ENCODE measurements around the gene CDR2. TPM values are rescaled to one million over a fixed set of nuclear protein-coding genes. Genes with fewer than 3 reads are reported as not detected.

Gene CDR2
- polyA plus RNA-seq, 1 donor (not counting 4 experiments of a cell fraction or from before 2014, with no cell fraction given): 37.1 TPM

DNA sequence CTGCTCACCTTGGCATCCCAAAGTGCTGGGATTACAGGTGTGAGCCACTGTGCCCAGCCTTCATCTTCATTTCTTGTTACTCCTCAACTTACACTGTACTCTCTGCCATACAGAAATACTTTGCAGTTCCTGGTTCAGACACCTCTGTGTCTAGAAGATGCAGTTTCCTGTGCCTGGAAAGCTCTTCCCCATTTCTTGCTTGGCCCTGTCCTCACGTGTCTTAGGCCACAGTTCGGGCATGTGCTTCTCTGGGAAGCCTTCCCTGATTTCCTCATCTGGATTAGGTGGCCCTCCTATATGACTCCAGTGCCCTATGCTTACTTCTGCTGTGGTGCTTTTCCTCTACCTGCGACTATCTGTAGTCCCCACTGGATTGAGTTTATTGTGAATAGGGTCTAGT lies 26.5 kb upstream of the CDR2 start:
- FAIRE-seq: no peak
- H3K9me1 ChIP-seq (ENCODE audit: control insufficient read depth, extremely low read depth, insufficient read depth, low read length): no peaks in the 10 kb centered on the region
- H3K9me3 ChIP-seq (ENCODE audit: control insufficient read depth, low read depth, low read length): no peaks in the 10 kb centered on the region
- DNase-seq (ENCODE audit: low read depth, low spot score): no peak
- peaks cover 38% of the 10 kb centered on the region for H3K4me1 ChIP-seq (ENCODE audit: control insufficient read depth, extremely low read depth, insufficient read depth, low read length)
- TF ChIP-seq, protein P1, sequence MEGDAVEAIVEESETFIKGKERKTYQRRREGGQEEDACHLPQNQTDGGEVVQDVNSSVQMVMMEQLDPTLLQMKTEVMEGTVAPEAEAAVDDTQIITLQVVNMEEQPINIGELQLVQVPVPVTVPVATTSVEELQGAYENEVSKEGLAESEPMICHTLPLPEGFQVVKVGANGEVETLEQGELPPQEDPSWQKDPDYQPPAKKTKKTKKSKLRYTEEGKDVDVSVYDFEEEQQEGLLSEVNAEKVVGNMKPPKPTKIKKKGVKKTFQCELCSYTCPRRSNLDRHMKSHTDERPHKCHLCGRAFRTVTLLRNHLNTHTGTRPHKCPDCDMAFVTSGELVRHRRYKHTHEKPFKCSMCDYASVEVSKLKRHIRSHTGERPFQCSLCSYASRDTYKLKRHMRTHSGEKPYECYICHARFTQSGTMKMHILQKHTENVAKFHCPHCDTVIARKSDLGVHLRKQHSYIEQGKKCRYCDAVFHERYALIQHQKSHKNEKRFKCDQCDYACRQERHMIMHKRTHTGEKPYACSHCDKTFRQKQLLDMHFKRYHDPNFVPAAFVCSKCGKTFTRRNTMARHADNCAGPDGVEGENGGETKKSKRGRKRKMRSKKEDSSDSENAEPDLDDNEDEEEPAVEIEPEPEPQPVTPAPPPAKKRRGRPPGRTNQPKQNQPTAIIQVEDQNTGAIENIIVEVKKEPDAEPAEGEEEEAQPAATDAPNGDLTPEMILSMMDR (optimal IDR thresholded peaks at IDR 0.05 in 1 of 3, IDR thresholded peaks at IDR 0.05 in 1 of 3, conservative IDR thresholded peaks at IDR 0.05 in 1 of 3; ENCODE audit: extremely low read depth in 1 of 3, insufficient read depth in 2 of 3, low read length in 3 of 3): no peak
- no peak for TF ChIP-seq EZH2 (IDR thresholded peaks at IDR 0.05; ENCODE audit: low read length)
- H3K79me2 ChIP-seq (ENCODE audit: control insufficient read depth, insufficient read depth, low read length): no peaks in the 10 kb centered on the region
- no peak overlapping the region for H2AFZ ChIP-seq (ENCODE audit: control insufficient read depth, low read length)
- H3K4me2 ChIP-seq (ENCODE audit: control insufficient read depth, extremely low read depth, insufficient read depth, low read depth, low read length): no peak overlapping the region
- H3K4me3 ChIP-seq (ENCODE audit: control insufficient read depth in 2 of 3, extremely low read depth in 1 of 3, insufficient read depth in 2 of 3, low read depth in 1 of 3, low read length in 3 of 3): no peak overlapping the region
- H3K27ac ChIP-seq (ENCODE audit: control insufficient read depth, insufficient read depth, low read length): no peak overlapping the region
- dilution Hi-C loops (cut with MboI; ENCODE audit: extremely low pct_ligation_motif_present, low sequenced_read_pairs): no loop called here
- no peaks in the 10 kb centered on the region for H3K27me3 ChIP-seq (ENCODE audit: control insufficient read depth, extremely low read depth, insufficient read depth, low read length)
- no peak overlapping the region for H3K9ac ChIP-seq (ENCODE audit: control insufficient read depth, extremely low read depth, insufficient read depth, low read length)
- no peaks in the 10 kb centered on the region for H4K20me1 ChIP-seq (ENCODE audit: control insufficient read depth, extremely low read depth, insufficient read depth, low read length)
- no peaks in the 10 kb centered on the region for H3K36me3 ChIP-seq (ENCODE audit: control insufficient read depth in 2 of 2, extremely low read depth in 1 of 2, insufficient read depth in 2 of 2, low read length in 2 of 2)

GRCh38 chr16:22397931-22398330 lies 23.5 kb upstream of the CDR2 start:
- H3K4me2 ChIP-seq (ENCODE audit: control insufficient read depth, extremely low read depth, insufficient read depth, low read depth, low read length): no peak overlapping the region
- no peaks in the 10 kb centered on the region for H3K36me3 ChIP-seq (ENCODE audit: control insufficient read depth in 2 of 2, extremely low read depth in 1 of 2, insufficient read depth in 2 of 2, low read length in 2 of 2)
- H3K9ac ChIP-seq (ENCODE audit: control insufficient read depth, extremely low read depth, insufficient read depth, low read length): no peak overlapping the region
- H3K9me1 ChIP-seq (ENCODE audit: control insufficient read depth, extremely low read depth, insufficient read depth, low read length): no peaks in the 10 kb centered on the region
- H3K27ac ChIP-seq (ENCODE audit: control insufficient read depth, insufficient read depth, low read length): no peak overlapping the region
- no peak overlapping the region for H2AFZ ChIP-seq (ENCODE audit: control insufficient read depth, low read length)
- TF ChIP-seq, protein P1 (optimal IDR thresholded peaks at IDR 0.05 in 1 of 3, IDR thresholded peaks at IDR 0.05 in 1 of 3, conservative IDR thresholded peaks at IDR 0.05 in 1 of 3; ENCODE audit: extremely low read depth in 1 of 3, insufficient read depth in 2 of 3, low read length in 3 of 3): no peak
- no peak for TF ChIP-seq EZH2 (IDR thresholded peaks at IDR 0.05; ENCODE audit: low read length)
- no peaks in the 10 kb centered on the region for H4K20me1 ChIP-seq (ENCODE audit: control insufficient read depth, extremely low read depth, insufficient read depth, low read length)
- no peak overlapping the region for H3K4me3 ChIP-seq (ENCODE audit: control insufficient read depth in 2 of 3, extremely low read depth in 1 of 3, insufficient read depth in 2 of 3, low read depth in 1 of 3, low read length in 3 of 3)
- DNase-seq (ENCODE audit: low read depth, low spot score) (no peak), FAIRE-seq (no peak)
- dilution Hi-C loops (cut with MboI; ENCODE audit: extremely low pct_ligation_motif_present, low sequenced_read_pairs): no loop called here
- H3K9me3 ChIP-seq (ENCODE audit: control insufficient read depth, low read depth, low read length): no peaks in the 10 kb centered on the region
- no peaks in the 10 kb centered on the region for H3K27me3 ChIP-seq (ENCODE audit: control insufficient read depth, extremely low read depth, insufficient read depth, low read length)
- peaks cover 31% of the 10 kb centered on the region for H3K4me1 ChIP-seq (ENCODE audit: control insufficient read depth, extremely low read depth, insufficient read depth, low read length)
- H3K79me2 ChIP-seq (ENCODE audit: control insufficient read depth, insufficient read depth, low read length): no peaks in the 10 kb centered on the region

Measured in keratinocyte (primary cell).